Aorta (tissue), 5 donors: ENCODE measurements around the gene PAFAH2. TPM values are rescaled to one million over a fixed set of nuclear protein-coding genes. Genes with fewer than 3 reads are reported as not detected.
A peak's percentile ranks its signal among the peaks of the same experiment; 100 is the strongest.

Experiments
- ATAC-seq: fragments of 200-7000 bp; cut with Tn5 transposase; one replicate; pipeline ENCODE4 v1.9.1; 2022; ENCODE audit warnings: moderate library complexity; ENCODE audit not compliant: low FRiP score
- DNase-seq, 2 donors: peaks; one replicate each; pipeline ENCODE4 v3.0.0-alpha.2; 2020
- H3K27ac ChIP-seq, 2 donors: one replicate each; pipeline ENCODE4 v1.5.1; 2013; ENCODE audit warnings: low read length in 2 of 2, mild to moderate bottlenecking in 2 of 2, moderate library complexity in 2 of 2, control low read depth in 1 of 2, inconsistent platforms in 1 of 2, low read depth in 1 of 2
- H3K27me3 ChIP-seq, 2 donors: one replicate each; pipeline ENCODE4 v1.6.1; 2013; ENCODE audit warnings: control low read depth in 1 of 2, low read length in 1 of 2, mild to moderate bottlenecking in 1 of 2, moderate library complexity in 1 of 2; ENCODE audit not compliant: insufficient read depth in 2 of 2, control insufficient read depth in 1 of 2
- H3K36me3 ChIP-seq, 2 donors: one replicate each; pipeline ENCODE4 v1.6.1; 2013; ENCODE audit warnings: control low read depth in 1 of 2, low read length in 1 of 2, mild to moderate bottlenecking in 1 of 2; ENCODE audit not compliant: insufficient read depth in 2 of 2, control insufficient read depth in 1 of 2
- H3K4me1 ChIP-seq, 2 donors: one replicate each; pipeline ENCODE4 v1.6.1; 2013; ENCODE audit warnings: low read length in 2 of 2, control low read depth in 1 of 2, mild to moderate bottlenecking in 1 of 2, moderate library complexity in 1 of 2; ENCODE audit not compliant: insufficient read depth in 2 of 2, control insufficient read depth in 1 of 2
- H3K4me3 ChIP-seq, 2 donors: one replicate each; pipeline ENCODE4 v1.5.1; 2013; ENCODE audit warnings: low read length in 2 of 2, control low read depth in 1 of 2, mild to moderate bottlenecking in 1 of 2
- H3K9me3 ChIP-seq: one replicate; pipeline ENCODE4 v1.6.1; 2013; ENCODE audit warnings: mild to moderate bottlenecking, low read length; ENCODE audit not compliant: control insufficient read depth
- WGBS, 2 donors: extraction: QIAGEN DNeasy Blood & Tissue Kit; methylation state at CpG; one replicate each; pipeline ENCODE4 v1.1.7; 2013; 5-methylcytosine and 5-hydroxymethylcytosine counted together
- intact Hi-C, 2 donors: fragments of 100-400 bp; cut with DNase I; formaldehyde crosslinking; loops; one replicate each; pipeline versions ENCODE4 v1.14.2 to v1.15.0; 2022
- polyA plus RNA-seq, 2 donors: library from polyadenylated mRNA; stranded (reverse); fragments of 200-250 nt; gene quantifications; one replicate each; pipeline ENCODE4 v1.2.3, GENCODE V29; 2013
- total RNA-seq, 2 donors: library from RNA; stranded (reverse); fragmentation: NEBNext Ultra II Directional; extraction: Animal tissue kit (Norgen Biotek cat#: 25700); gene quantifications; one replicate each; pipeline ENCODE4 v1.2.1, GENCODE V29; 2021
- donor health status: healthy with polysubstance abuse.
- donor health status: Bipolar disorder and iron deficiency.
- donor health status: DM: no; HTN: no; CAD: no.
- donor health status: DM: no; HTN: no; CAD: no.
- donor health status: DM: yes; HTN: yes; CAD: no.

The PAFAH2 gene
- total and polyA plus RNA-seq, 4 donors, result 3.7 to 6.4 (median 4.8) TPM

DNA sequence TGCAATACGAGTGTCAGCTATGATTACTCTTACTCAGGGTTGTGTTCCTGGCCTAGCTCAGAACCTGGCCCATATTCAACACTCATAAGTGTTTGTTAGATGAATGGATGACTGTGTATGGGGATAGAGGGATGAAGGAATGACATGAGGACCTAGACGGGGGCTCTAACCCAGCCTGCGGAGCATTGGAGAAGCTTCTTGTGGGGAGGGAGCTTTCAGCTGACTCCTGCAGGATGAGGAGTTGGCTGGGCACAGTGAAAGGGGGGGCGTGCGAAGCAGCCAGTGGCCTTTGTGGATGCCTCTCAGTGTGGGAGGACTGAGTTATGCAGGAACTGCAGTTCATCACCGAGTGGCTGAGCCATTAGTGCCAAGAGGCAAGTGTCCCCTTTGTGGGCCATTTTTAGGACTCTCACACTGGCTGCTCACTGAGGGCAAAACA is 22.5 kb upstream of the PAFAH2 start:
- Histone ChIP-seq H3K36me3 (no peaks in the 10 kb centered on the region), H3K4me1 (no peaks in the 10 kb centered on the region), H3K27ac (no peak overlapping the region), H3K4me3 (no peak overlapping the region), H3K9me3 (no peaks in the 10 kb centered on the region), H3K27me3 (no peaks in the 10 kb centered on the region)
- WGBS, 2 donors, result 24 to 29% methylated on average over 6 of the region's 6 CpGs
- ATAC-seq (no peak), DNase-seq (no peak)
- intact Hi-C loops, result no loop called here

DNA sequence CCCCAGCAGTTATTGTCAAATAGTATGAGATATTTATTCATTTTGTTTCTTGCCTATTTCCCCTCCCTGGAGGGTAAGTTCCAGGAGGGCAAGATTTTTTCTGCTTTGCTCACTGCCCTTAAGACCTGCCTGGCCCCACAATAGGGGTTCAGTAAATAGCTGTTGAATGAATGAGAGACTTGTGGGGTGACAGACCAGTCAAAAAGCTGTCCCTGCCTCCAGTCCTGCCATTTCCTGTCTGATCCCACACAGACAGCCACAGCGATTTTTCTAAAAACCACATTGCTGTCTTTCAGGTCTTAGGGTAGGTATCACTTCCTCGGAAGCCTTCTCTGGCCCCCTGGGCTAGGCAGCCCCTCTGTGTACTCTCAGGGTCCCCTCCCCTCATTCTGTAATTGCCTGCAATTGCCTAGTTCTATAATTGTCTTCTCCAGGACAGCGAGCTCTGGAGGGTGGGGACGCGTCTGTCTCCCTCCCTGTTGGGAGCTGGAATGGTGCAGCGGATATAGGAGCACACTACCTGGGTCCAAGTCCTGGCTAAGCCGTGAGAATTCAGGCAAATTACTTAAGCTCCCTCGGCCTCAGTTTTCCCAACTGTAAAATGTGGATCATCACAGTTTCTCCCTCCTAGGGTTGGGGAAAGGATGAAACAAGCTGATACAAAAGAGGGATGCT is 21.9 kb upstream of the PAFAH2 start:
- Histone ChIP-seq H3K9me3 (no peaks in the 10 kb centered on the region), H3K4me3 (no peak overlapping the region), H3K27ac (no peak overlapping the region), H3K27me3 (no peaks in the 10 kb centered on the region), H3K36me3 (no peaks in the 10 kb centered on the region), H3K4me1 (no peaks in the 10 kb centered on the region)
- intact Hi-C loops, result no loop called here
- DNase-seq, result no peak
- ATAC-seq, result no peak
- WGBS, 2 donors, result 84% methylated on average over 8 of the region's 8 CpGs

DNA sequence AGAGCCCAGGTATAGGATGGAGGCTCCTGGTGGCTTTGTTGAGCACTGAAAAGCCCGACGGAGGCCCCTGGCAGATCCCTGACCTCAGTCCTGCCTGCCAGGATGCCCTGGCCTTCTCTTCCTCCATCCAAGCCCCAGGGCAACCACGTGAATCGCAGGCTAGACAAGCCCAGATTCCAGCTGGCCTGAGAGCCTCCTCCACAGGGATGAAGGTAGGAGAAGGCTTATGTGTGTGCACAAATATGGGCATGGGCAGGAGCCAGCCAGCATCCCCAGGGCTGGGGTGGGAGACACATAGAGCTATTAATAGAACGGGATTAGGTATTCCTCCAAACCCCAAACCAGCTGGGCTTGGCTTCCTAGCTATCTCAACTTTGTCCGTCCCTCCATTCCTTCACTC is 19.7 kb upstream of the PAFAH2 start:
- 11 to 18% methylated on average over 6 of the region's 6 CpGs for WGBS, 2 donors
- Histone ChIP-seq H3K27me3 (no peaks in the 10 kb centered on the region), H3K4me3 (no peak overlapping the region), H3K27ac (no peak overlapping the region), H3K4me1 (no peaks in the 10 kb centered on the region), H3K36me3 (no peaks in the 10 kb centered on the region), H3K9me3 (no peaks in the 10 kb centered on the region)
- ATAC-seq (no peak), DNase-seq (no peak)
- intact Hi-C loops, result no loop called here

DNA sequence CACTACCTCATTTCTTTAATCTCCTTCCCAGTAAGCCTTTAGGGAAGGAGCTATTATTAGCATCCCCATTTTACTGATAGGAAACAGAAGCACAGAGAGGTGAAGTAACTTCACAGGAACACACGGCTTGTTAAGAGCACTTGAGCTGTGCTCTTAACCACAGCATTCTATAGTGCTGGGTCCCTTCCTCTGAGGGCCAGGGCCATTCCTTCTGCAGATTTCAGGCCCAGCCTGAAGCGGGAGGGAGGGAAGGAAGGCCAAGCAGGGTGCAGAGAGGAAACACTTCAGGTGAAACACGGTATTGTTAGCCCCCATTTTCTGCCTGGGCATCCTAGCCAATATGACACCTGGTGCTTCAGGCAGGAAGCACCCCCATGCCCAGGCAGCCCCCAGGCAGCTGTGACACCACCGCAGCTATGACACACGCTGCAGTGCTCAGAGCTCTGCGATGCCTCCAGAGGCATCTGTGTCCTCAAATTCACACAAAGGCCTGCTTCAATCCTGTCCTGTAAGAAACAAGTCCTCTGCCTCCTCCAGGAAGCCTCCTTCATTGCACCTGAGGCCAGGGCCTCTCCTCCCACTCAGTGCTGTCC is 19.2 kb upstream of the PAFAH2 start:
- Histone ChIP-seq H3K4me1 (no peaks in the 10 kb centered on the region), H3K4me3 (no peak overlapping the region), H3K9me3 (no peaks in the 10 kb centered on the region), H3K36me3 (no peaks in the 10 kb centered on the region), H3K27me3 (no peaks in the 10 kb centered on the region), H3K27ac (no peak overlapping the region)
- WGBS, 2 donors, result 72 to 79% methylated on average over 6 of the region's 6 CpGs
- intact Hi-C loops, result no loop called here
- ATAC-seq, result no peak
- DNase-seq, result no peak

DNA sequence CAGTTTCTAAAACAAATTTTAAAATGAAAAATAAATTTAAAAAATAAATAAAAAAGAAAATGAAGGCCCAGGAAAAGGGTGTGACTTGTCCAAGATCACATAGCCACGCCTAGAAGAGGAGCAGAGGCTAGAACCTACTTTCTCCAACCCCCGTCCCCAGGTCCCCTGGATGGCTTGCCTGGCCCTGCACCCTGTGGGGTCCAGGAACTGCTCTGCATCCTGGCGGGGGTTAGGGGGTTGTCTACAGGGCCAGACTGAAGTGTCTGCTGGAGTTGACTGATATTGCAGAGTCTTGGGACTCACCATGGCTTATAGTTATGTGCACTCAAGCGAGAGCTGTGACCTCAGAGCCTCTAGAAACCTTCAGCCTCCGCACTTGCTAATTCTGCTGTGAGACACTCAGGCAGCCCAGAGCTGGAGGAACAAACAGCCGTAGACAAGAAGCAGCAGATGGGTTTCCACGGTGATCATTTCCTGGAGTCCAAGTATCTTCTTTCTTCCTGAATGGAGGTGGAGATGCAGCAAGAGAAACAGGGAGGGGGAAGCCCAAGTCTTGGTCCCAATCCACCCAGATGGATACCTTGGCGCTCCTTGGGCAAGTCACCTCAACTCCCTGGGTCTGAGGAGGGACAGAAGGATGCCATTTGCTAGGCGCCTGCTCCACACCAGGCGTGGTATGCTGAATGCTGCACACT is 18.5 kb upstream of the PAFAH2 start:
- Histone ChIP-seq H3K9me3 (no peaks in the 10 kb centered on the region), H3K27me3 (no peaks in the 10 kb centered on the region), H3K36me3 (no peaks in the 10 kb centered on the region), H3K4me3 (no peak overlapping the region), H3K27ac (no peak overlapping the region), H3K4me1 (no peaks in the 10 kb centered on the region)
- ATAC-seq (no peak), DNase-seq (no peak)
- 89 to 90% methylated on average over 10 of the region's 10 CpGs for WGBS, 2 donors
- intact Hi-C loops, result no loop called here

DNA sequence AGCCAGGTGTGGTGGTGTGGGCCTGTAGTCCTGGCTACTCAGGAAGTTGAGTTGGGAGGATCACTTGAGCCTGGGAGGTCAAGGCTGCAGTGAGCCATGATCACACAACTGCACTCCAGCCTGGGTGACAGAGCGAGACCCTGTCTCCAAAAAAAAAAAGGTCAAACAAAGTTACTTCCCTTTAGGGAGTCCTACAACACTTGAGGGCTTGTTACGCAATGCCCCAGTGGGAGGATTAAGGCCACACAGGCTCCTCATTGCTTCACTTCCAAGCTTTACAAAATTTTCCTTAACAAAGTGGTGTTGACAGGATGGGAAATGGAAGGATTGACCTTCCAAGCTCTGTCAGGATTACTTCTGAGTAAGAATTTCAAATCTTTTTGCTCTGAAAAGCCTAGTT is 17.5 kb upstream of the PAFAH2 start:
- Histone ChIP-seq H3K36me3 (no peaks in the 10 kb centered on the region), H3K9me3 (no peaks in the 10 kb centered on the region), H3K27ac (no peak overlapping the region), H3K27me3 (no peaks in the 10 kb centered on the region), H3K4me1 (no peaks in the 10 kb centered on the region), H3K4me3 (no peak overlapping the region)
- ATAC-seq (no peak), DNase-seq (peak in 1 of 2 donors; percentile 72)
- intact Hi-C loops, result no loop called here
- 91 to 96% methylated on average over 2 of the region's 2 CpGs for WGBS, 2 donors

DNA sequence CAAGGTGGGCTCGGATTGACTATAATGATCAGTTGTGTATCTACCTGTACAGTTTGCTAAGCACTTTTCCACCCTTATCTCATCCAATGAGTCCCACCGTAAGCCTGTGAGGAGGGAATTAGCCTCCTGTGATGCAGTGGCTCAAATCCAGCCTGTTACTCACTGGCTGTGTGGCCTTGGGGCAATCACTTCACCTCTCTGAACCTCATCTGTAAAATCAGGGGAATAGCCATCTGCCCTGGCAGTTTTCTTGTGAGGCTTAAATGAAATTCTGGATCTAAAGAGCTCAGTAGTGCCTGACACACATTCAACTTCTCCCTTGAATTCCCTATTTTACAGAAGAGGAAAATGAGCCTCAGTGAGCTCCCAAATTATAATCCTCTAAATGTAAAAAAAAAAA is 16.3 kb upstream of the PAFAH2 start:
- intact Hi-C loops, result no loop called here
- Histone ChIP-seq H3K36me3 (no peaks in the 10 kb centered on the region), H3K27ac (no peak overlapping the region), H3K4me1 (no peaks in the 10 kb centered on the region), H3K9me3 (no peaks in the 10 kb centered on the region), H3K27me3 (no peaks in the 10 kb centered on the region), H3K4me3 (no peak overlapping the region)
- ATAC-seq (no peak), DNase-seq (no peak)
- 89 to 97% methylated on average over 2 of the region's 2 CpGs for WGBS, 2 donors

DNA sequence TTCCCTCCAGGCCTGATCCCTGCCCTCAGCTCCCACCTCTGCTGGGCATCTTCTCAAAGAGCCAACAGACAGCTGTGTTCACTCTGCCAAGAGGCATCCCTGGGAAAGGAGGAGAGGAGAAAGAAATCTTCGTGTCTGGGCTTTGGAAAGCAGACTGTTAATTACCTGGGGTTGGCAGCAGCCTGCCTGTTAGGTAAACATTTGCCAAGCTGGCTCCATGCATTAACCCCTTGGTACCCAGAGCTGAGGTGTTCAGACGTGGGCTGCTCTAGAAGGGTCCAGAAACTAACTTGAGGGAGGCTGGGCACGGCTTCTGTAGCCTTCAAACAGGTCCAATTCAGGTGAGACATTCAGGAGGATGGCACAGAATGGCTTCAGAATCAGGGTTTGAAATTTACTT is 15.0 kb upstream of the PAFAH2 start:
- no peaks in the 10 kb centered on the region for H3K4me1 ChIP-seq
- no peaks in the 10 kb centered on the region for H3K9me3 ChIP-seq
- no peak overlapping the region for H3K27ac ChIP-seq
- ATAC-seq, result no peak
- DNase-seq, result no peak
- H3K4me3 ChIP-seq, result no peak overlapping the region
- WGBS, 2 donors, result 72 to 73% methylated on average over 3 of the region's 3 CpGs
- intact Hi-C loops, result no loop called here
- H3K36me3 ChIP-seq, result no peaks in the 10 kb centered on the region
- no peaks in the 10 kb centered on the region for H3K27me3 ChIP-seq

DNA sequence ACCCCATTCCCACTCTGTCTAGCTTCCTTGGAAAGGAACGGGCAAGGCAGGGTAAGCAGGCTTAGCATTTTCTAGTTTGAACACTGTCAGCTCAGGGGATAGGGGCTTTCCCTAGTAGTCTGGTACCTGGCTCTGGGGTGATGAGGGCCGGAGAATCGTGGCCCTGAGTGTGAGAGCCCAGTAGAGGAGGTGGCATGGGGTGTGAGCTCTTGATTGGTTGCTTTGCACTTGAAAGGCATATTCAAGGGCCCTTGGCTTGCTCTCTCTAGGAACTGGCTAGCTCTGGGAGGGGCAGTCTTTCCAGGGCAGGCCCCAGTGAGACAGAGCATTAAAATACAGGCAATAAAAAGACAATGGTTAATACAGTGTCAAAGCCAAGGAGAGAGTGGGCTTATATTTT is 13.0 kb upstream of the PAFAH2 start:
- Histone ChIP-seq H3K9me3 (no peaks in the 10 kb centered on the region), H3K4me1 (no peaks in the 10 kb centered on the region), H3K36me3 (no peaks in the 10 kb centered on the region), H3K4me3 (no peak overlapping the region), H3K27me3 (no peaks in the 10 kb centered on the region), H3K27ac (no peak overlapping the region)
- WGBS, 2 donors, result 81 to 86% methylated on average over 3 of the region's 3 CpGs
- intact Hi-C loops, result no loop called here
- no peak for ATAC-seq
- DNase-seq, result no peak
